ENCODE results near the gene NEURL1B.

Gene NEURL1B

GRCh38 chr5:172618574-172619365 is 22.3 kb upstream of the NEURL1B start:
- TF ChIP-seq, protein P1, sequence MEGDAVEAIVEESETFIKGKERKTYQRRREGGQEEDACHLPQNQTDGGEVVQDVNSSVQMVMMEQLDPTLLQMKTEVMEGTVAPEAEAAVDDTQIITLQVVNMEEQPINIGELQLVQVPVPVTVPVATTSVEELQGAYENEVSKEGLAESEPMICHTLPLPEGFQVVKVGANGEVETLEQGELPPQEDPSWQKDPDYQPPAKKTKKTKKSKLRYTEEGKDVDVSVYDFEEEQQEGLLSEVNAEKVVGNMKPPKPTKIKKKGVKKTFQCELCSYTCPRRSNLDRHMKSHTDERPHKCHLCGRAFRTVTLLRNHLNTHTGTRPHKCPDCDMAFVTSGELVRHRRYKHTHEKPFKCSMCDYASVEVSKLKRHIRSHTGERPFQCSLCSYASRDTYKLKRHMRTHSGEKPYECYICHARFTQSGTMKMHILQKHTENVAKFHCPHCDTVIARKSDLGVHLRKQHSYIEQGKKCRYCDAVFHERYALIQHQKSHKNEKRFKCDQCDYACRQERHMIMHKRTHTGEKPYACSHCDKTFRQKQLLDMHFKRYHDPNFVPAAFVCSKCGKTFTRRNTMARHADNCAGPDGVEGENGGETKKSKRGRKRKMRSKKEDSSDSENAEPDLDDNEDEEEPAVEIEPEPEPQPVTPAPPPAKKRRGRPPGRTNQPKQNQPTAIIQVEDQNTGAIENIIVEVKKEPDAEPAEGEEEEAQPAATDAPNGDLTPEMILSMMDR (conservative IDR thresholded peaks at IDR 0.05; ENCODE audit: low read depth, low read length): no peak
- H3K4me3 ChIP-seq (ENCODE audit: low read length): no peak overlapping the region
- DNase-seq (ENCODE audit: low read depth): no peak

DNA sequence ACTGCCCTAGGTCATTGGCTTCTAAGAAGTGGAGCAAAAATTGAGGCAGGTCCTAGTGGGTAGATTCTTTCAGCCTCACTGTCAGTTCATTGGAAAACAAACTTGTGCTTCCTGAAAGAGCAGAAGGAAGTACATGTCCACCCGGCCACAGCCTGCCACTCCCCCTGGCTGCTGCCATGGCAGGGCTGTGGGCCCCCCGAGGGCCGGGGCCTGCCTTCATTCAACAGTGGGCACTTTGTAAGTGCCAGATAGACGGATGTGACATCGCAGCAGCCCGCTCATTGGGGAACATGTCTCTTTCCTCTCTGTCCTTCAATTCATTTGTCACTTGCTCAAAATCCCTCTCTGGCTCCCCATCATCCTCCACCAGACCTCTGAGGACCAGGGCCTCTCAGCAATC is 20.6 kb upstream of the NEURL1B start:
- H3K4me3 ChIP-seq (ENCODE audit: low read length): no peak overlapping the region
- no peak for DNase-seq (ENCODE audit: low read depth)
- TF ChIP-seq, protein P1 (conservative IDR thresholded peaks at IDR 0.05; ENCODE audit: low read depth, low read length): no peak

GRCh38 chr5:172622091-172623046 is 18.7 kb upstream of the NEURL1B start:
- no peak for DNase-seq (ENCODE audit: low read depth)
- TF ChIP-seq, protein P1 (conservative IDR thresholded peaks at IDR 0.05; ENCODE audit: low read depth, low read length): peak; percentile 4
- no peak overlapping the region for H3K4me3 ChIP-seq (ENCODE audit: low read length)

GRCh38 chr5:172623313-172623980 is 17.6 kb upstream of the NEURL1B start:
- no peak overlapping the region for H3K4me3 ChIP-seq (ENCODE audit: low read length)
- TF ChIP-seq, protein P1 (conservative IDR thresholded peaks at IDR 0.05; ENCODE audit: low read depth, low read length): no peak
- no peak for DNase-seq (ENCODE audit: low read depth)

- no peak overlapping the region for H3K4me3 ChIP-seq (ENCODE audit: low read length)
- no peak for DNase-seq (ENCODE audit: low read depth)
- TF ChIP-seq, protein P1 (conservative IDR thresholded peaks at IDR 0.05; ENCODE audit: low read depth, low read length): no peak
Measured at GRCh38 chr5:172624083-172624995, 16.7 kb upstream of the NEURL1B start.
